Calu3 (cell line): Measurements from ENCODE around the gene HDLBP. TPM values are rescaled to one million over a fixed set of nuclear protein-coding genes. Genes with fewer than 3 reads are reported as not detected.

ENCODE experiments used
- BruUV-seq: library from RNA; stranded (reverse); fragments of 400-500 nt; replicated peaks from 2 replicates; lab custom pipeline; 2021; lab: Mats Ljungman, UMichigan
- CTCF ChIA-PET: fragments of 300-600 bp; sonication (Branson Sonifier 250); formaldehyde crosslinking; loops from one replicate; lab custom pipeline; 2022; ENCODE audit warnings: antibody characterized with exemption; lab: Charles Lee
- DNase-seq: peaks from one replicate; pipeline ENCODE4 v3.0.0; 2022
- H3K27ac Mint-ChIP-seq: one replicate; pipeline ENCODE4 v1.8.0; 2022; ENCODE audit warnings: mixed read lengths; ENCODE audit not compliant: unreplicated experiment
- H3K27me3 Mint-ChIP-seq: one replicate; pipeline ENCODE4 v1.8.0; 2022; ENCODE audit warnings: mixed read lengths; ENCODE audit not compliant: unreplicated experiment
- H3K36me3 Mint-ChIP-seq: one replicate; pipeline ENCODE4 v1.8.0; 2022; ENCODE audit warnings: mild to moderate bottlenecking, moderate library complexity, mixed read lengths; ENCODE audit not compliant: insufficient read depth, unreplicated experiment
- H3K4me1 Mint-ChIP-seq: one replicate; pipeline ENCODE4 v1.8.0; 2022; ENCODE audit warnings: mild to moderate bottlenecking, low read depth, mixed read lengths; ENCODE audit not compliant: unreplicated experiment
- H3K4me3 Mint-ChIP-seq: one replicate; pipeline ENCODE4 v1.8.0; 2022; ENCODE audit warnings: mild to moderate bottlenecking, low read depth, moderate library complexity, mixed read lengths; ENCODE audit not compliant: unreplicated experiment
- H3K9me3 Mint-ChIP-seq: one replicate; pipeline ENCODE4 v1.8.0; 2022; ENCODE audit warnings: low read depth, mixed read lengths; ENCODE audit not compliant: unreplicated experiment
- intact Hi-C: fragments of 100-400 bp; cut with micrococcal nuclease; formaldehyde crosslinking; loops from one replicate; pipeline ENCODE4 v1.10.0; 2022; ENCODE audit not compliant: unreplicated experiment
- total RNA-seq: library from RNA; stranded (reverse); gene quantifications from 2 replicates; pipeline ENCODE4 v1.2.3, GENCODE V29; 2022
- TF ChIP-seq, protein P1 (sequence below): fragments of 200-600 bp; IDR thresholded peaks from one replicate; pipeline ENCODE4 v1.8.0; 2022; ENCODE audit warnings: antibody characterized with exemption; ENCODE audit not compliant: unreplicated experiment

Gene HDLBP
- total RNA-seq, 1 experiment from 2014 or later, result 493 TPM

DNA sequence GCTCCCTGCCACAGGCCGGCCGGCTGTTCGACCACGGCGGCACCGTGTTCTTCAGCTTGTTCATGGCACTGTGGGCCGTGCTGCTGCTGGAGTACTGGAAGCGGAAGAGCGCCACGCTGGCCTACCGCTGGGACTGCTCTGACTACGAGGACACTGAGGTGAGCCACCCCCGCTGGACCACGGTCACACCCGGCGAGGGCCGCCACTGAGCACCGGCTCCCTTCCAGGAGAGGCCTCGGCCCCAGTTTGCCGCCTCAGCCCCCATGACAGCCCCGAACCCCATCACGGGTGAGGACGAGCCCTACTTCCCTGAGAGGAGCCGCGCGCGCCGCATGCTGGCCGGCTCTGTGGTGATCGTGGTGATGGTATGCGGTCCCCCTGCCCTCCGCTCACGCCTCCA is 106.2 kb downstream of the HDLBP start:
- TF ChIP-seq, protein P1, sequence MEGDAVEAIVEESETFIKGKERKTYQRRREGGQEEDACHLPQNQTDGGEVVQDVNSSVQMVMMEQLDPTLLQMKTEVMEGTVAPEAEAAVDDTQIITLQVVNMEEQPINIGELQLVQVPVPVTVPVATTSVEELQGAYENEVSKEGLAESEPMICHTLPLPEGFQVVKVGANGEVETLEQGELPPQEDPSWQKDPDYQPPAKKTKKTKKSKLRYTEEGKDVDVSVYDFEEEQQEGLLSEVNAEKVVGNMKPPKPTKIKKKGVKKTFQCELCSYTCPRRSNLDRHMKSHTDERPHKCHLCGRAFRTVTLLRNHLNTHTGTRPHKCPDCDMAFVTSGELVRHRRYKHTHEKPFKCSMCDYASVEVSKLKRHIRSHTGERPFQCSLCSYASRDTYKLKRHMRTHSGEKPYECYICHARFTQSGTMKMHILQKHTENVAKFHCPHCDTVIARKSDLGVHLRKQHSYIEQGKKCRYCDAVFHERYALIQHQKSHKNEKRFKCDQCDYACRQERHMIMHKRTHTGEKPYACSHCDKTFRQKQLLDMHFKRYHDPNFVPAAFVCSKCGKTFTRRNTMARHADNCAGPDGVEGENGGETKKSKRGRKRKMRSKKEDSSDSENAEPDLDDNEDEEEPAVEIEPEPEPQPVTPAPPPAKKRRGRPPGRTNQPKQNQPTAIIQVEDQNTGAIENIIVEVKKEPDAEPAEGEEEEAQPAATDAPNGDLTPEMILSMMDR, result no peak
- Mint-ChIP-seq H3K27me3 (peaks cover 67% of the 10 kb centered on the region), H3K4me3 (no peak overlapping the region), H3K36me3 (peaks cover 4% of the 10 kb centered on the region), H3K27ac (no peak overlapping the region), H3K9me3 (no peaks in the 10 kb centered on the region), H3K4me1 (no peaks in the 10 kb centered on the region)
- BruUV-seq, result no TSS peak
- intact Hi-C loops, result no loop called here
- CTCF ChIA-PET, result no interaction called here
- DNase-seq, result no peak

DNA sequence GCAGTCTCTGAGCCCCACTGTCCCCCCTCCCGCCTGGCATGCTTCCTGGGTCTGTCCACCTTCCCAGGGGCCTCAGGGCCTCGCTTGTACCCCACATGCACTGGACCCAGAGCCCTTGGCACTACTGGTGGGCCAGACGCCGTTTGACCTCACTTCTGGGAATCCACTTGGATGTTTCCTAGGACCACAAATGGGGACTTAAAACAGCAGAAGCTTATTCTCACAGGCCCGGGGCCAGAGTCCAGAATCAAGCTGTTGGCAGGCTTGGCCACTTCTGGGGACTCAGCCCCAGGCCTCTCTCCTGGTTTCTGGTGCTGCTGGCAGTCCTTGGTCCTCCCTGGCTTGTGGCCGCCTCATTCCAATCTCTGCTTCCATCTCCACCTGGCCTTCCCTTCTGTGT is 107.4 kb downstream of the HDLBP start:
- CTCF ChIA-PET, result no interaction called here
- TF ChIP-seq, protein P1, result no peak
- BruUV-seq, result no TSS peak
- no peak for DNase-seq
- no peaks in the 10 kb centered on the region for H3K9me3 Mint-ChIP-seq
- H3K4me1 Mint-ChIP-seq, result no peaks in the 10 kb centered on the region
- peaks cover 3% of the 10 kb centered on the region for H3K36me3 Mint-ChIP-seq
- no peak overlapping the region for H3K27ac Mint-ChIP-seq
- no peak overlapping the region for H3K4me3 Mint-ChIP-seq
- peaks cover 55% of the 10 kb centered on the region for H3K27me3 Mint-ChIP-seq
- intact Hi-C loops, result no loop called here

DNA sequence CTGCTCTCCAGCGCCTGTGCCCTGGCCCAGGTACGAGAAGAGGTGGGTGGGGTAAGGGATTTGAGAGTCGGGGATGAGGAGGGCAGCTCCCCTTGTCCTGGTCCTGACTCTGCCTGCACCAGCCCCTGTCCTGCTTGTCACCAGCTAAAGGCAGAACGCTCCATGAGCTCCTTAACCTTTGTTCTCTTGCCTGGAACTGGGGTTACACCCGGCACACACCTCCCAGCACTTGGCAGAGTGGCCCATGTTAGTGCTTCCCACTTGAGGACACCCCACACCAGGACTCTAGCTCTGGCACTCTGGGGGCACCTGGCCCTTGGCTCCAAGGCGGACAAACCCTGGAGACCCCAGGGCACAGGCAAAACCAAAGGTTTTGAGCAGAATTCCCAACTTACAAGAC is 107.8 kb downstream of the HDLBP start:
- Mint-ChIP-seq H3K9me3 (no peaks in the 10 kb centered on the region), H3K4me1 (no peaks in the 10 kb centered on the region), H3K4me3 (no peak overlapping the region), H3K27me3 (peaks cover 50% of the 10 kb centered on the region), H3K27ac (no peak overlapping the region), H3K36me3 (no peaks in the 10 kb centered on the region)
- no peak for DNase-seq
- CTCF ChIA-PET, result no interaction called here
- no TSS peak for BruUV-seq
- TF ChIP-seq, protein P1, result no peak
- intact Hi-C loops, result no loop called here

DNA sequence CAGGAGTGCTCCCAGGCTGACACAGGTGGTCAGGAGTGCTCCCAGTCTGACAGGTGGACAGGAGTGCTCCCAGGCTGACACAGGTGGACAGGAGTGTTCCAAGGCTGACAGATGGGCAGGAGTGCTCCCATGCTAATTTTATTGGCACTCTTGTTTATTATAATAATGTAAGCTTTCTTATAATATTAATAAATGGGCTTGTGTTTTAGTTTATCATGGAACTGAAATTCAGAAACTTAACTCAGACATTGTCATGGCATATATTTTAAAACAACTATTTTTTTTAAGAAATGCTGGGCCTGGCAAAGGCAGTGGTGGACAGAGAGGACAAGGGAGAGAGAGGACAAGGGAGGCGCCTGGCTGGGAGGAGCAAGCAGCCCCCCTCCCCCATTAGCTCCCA is 108.3 kb downstream of the HDLBP start:
- no peaks in the 10 kb centered on the region for H3K36me3 Mint-ChIP-seq
- H3K27me3 Mint-ChIP-seq, result peaks cover 46% of the 10 kb centered on the region
- H3K9me3 Mint-ChIP-seq, result no peaks in the 10 kb centered on the region
- H3K4me3 Mint-ChIP-seq, result no peak overlapping the region
- intact Hi-C loops, result no loop called here
- H3K27ac Mint-ChIP-seq, result no peak overlapping the region
- BruUV-seq, result no TSS peak
- CTCF ChIA-PET, result no interaction called here
- no peaks in the 10 kb centered on the region for H3K4me1 Mint-ChIP-seq
- no peak for DNase-seq
- TF ChIP-seq, protein P1, result no peak

DNA sequence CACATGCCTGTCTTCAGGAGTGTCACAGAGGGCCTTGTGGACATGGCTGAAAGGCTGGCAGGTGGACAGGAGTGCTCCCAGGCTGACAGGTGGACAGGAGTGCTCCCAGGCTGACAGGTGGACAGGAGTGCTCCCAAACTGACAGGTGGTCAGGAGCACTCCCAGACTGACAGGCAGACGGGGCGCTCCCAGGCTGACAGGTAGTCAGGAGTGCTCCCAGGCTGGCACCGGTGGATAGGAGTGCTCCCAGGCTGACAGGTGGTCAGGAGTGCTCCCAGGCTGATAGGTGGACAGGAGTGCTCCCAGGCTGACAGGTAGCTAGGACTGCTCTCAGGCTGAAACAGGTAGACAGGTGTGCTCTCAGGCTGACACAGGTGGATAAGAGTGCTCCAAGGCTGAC is 110.4 kb downstream of the HDLBP start:
- no peak overlapping the region for H3K27ac Mint-ChIP-seq
- peaks cover 25% of the 10 kb centered on the region for H3K27me3 Mint-ChIP-seq
- H3K36me3 Mint-ChIP-seq, result no peaks in the 10 kb centered on the region
- intact Hi-C loops, result no loop called here
- no peak for DNase-seq
- BruUV-seq, result no TSS peak
- H3K4me1 Mint-ChIP-seq, result no peaks in the 10 kb centered on the region
- no peaks in the 10 kb centered on the region for H3K9me3 Mint-ChIP-seq
- TF ChIP-seq, protein P1, result no peak
- H3K4me3 Mint-ChIP-seq, result no peak overlapping the region
- CTCF ChIA-PET, result no interaction called here
